H1 (cell line): ENCODE measurements around the gene TMEM38A. TPM values are rescaled to one million over a fixed set of nuclear protein-coding genes. Genes with fewer than 3 reads are reported as not detected.

Experiments used
- CHD7 ChIP-seq: fragments of 300-600 bp; sonication (generic); IDR thresholded peaks from 2 replicates; pipeline ENCODE4 v1.7.1; 2012; ENCODE audit warnings: low read length, moderate library complexity, mild to moderate bottlenecking, inconsistent platforms; ENCODE audit not compliant: insufficient replicate concordance
- polyA plus RNA-seq, 7 experiments: library from polyadenylated mRNA; depleted of rRNA in 3 of 7; stranded (reverse) in 5 of 7; unstranded in 2 of 7; fragments of >200 nt in 5 of 7; fragments of 200-250 nt in 2 of 7; gene quantifications; 1 replicate in 5 of 7; 2 replicates in 1 of 7; 4 replicates in 1 of 7; pipeline versions ENCODE4 v1.2.1 to v1.2.3, GENCODE V29; 2011 to 2013; ENCODE audit warnings: missing spikeins in 2 of 7, mixed read lengths in 2 of 7
- total RNA-seq: library from RNA; stranded (reverse); fragmentation: NEBNext Ultra II Directional; extraction: Animal tissue kit (Norgen Biotek cat#: 25700); gene quantifications from 2 replicates; pipeline ENCODE4 v1.2.1, GENCODE V29; 2021

TMEM38A gene
- total and polyA plus RNA-seq, 2 of the 8 experiments (the other 6 are each of a cell fraction or from before 2014, with no cell fraction given), result 8.9 to 9.2 TPM

- no peak for TF ChIP-seq CHD7
Observed at GRCh38 chr19:16657384-16657783, 3.6 kb upstream of the TMEM38A start (continued).
